ENCODE measurements around the gene STK24.
"Not testable (repeated sequence)": the region's sequence is repeated elsewhere in the genome, so short reads cannot be mapped to it uniquely, and the experiment has no call there.

Gene STK24

GRCh38 chr13:98434060-98434459 lies 142.8 kb downstream of the STK24 start:
- DNase-seq (ENCODE audit: low spot score) = no peak

- DNase-seq (ENCODE audit: low spot score) = no peak
Observed at GRCh38 chr13:98433654-98434053, 143.3 kb downstream of the STK24 start.

GRCh38 chr13:98432638-98433037 lies 144.3 kb downstream of the STK24 start:
- DNase-seq (ENCODE audit: low spot score) = no peak

GRCh38 chr13:98429977-98430736 lies 146.8 kb downstream of the STK24 start:
- DNase-seq (ENCODE audit: low spot score) = no peak

- no peak for DNase-seq (ENCODE audit: low spot score)
Observed at GRCh38 chr13:98429531-98429930, 147.4 kb downstream of the STK24 start.

GRCh38 chr13:98429081-98429480 lies 147.8 kb downstream of the STK24 start:
- DNase-seq (ENCODE audit: low spot score) = no peak

- no peak for DNase-seq (ENCODE audit: low spot score)
Observed at GRCh38 chr13:98428256-98428966, 148.5 kb downstream of the STK24 start.

- DNase-seq (ENCODE audit: low spot score) = no peak
Observed at GRCh38 chr13:98427331-98427995, 149.4 kb downstream of the STK24 start.

GRCh38 chr13:98423417-98423816 lies 153.5 kb downstream of the STK24 start:
- no peak for DNase-seq (ENCODE audit: low spot score)

GRCh38 chr13:98422046-98422445 lies 154.9 kb downstream of the STK24 start:
- DNase-seq (ENCODE audit: low spot score) = no peak

- no peak for DNase-seq (ENCODE audit: low spot score)
Observed at GRCh38 chr13:98420554-98421175, 156.2 kb downstream of the STK24 start.

GRCh38 chr13:98419786-98420553 lies 156.9 kb downstream of the STK24 start:
- DNase-seq (ENCODE audit: low spot score) = no peak

GRCh38 chr13:98416408-98416807 lies 160.5 kb downstream of the STK24 start:
- DNase-seq (ENCODE audit: low spot score) = no peak

- no peak for DNase-seq (ENCODE audit: low spot score)
Observed at GRCh38 chr13:98415326-98416070, 161.4 kb downstream of the STK24 start.

GRCh38 chr13:98413796-98414195 lies 163.1 kb downstream of the STK24 start:
- no peak for DNase-seq (ENCODE audit: low spot score)

GRCh38 chr13:98413278-98413677 lies 163.6 kb downstream of the STK24 start:
- not testable (repeated sequence) for DNase-seq (ENCODE audit: low spot score)

- DNase-seq (ENCODE audit: low spot score) = no peak
Observed at GRCh38 chr13:98411617-98412265, 165.2 kb downstream of the STK24 start.

- no peak for DNase-seq (ENCODE audit: low spot score)
Observed at GRCh38 chr13:98411013-98411412, 165.9 kb downstream of the STK24 start.

GRCh38 chr13:98410612-98411011 lies 166.3 kb downstream of the STK24 start:
- DNase-seq (ENCODE audit: low spot score) = no peak

GRCh38 chr13:98409281-98409680 lies 167.6 kb downstream of the STK24 start:
- DNase-seq (ENCODE audit: low spot score) = no peak

GRCh38 chr13:98407575-98407974 lies 169.3 kb downstream of the STK24 start:
- no peak for DNase-seq (ENCODE audit: low spot score)

All from SW480 (cell line).